GF-D8 (cell line): ENCODE results near the gene HCLS1.
"Not testable (repeated sequence)": the region's sequence is repeated elsewhere in the genome, so short reads cannot be mapped to it uniquely, and the experiment has no call there.

Source experiments
- DNase-seq: peaks from one replicate; lab custom pipeline; 2025; lab: John Stamatoyannopoulos, UW

Gene HCLS1

GRCh38 chr3:121660356-121661171 is at the start of gene HCLS1:
Gene HCLS1 (minus strand): TSS chr3:121660903. CDS start chr3:121658347, 2,556 bp downstream.
- peak; percentile 84 for DNase-seq

GRCh38 chr3:121710347-121710746 is 49.6 kb upstream of the HCLS1 start:
- DNase-seq: no peak

GRCh38 chr3:121707531-121708273 is 47.0 kb upstream of the HCLS1 start:
- no peak for DNase-seq

GRCh38 chr3:121705541-121705940 is 44.8 kb upstream of the HCLS1 start:
- no peak for DNase-seq

- no peak for DNase-seq
Observed at GRCh38 chr3:121703973-121704372, 43.3 kb upstream of the HCLS1 start.

GRCh38 chr3:121698901-121699300 is 38.2 kb upstream of the HCLS1 start:
- no peak for DNase-seq

- DNase-seq: no peak
Observed at GRCh38 chr3:121698476-121698875, 37.8 kb upstream of the HCLS1 start.

- DNase-seq: no peak
Observed at GRCh38 chr3:121696186-121696585, 35.5 kb upstream of the HCLS1 start.

GRCh38 chr3:121692010-121692699 is 31.5 kb upstream of the HCLS1 start:
- DNase-seq: no peak

GRCh38 chr3:121690777-121691405 is 30.2 kb upstream of the HCLS1 start:
- no peak for DNase-seq

GRCh38 chr3:121688747-121689146 is 28.0 kb upstream of the HCLS1 start:
- not testable (repeated sequence) for DNase-seq

GRCh38 chr3:121681792-121682191 is 21.1 kb upstream of the HCLS1 start:
- DNase-seq: no peak

GRCh38 chr3:121677141-121677540 is 16.4 kb upstream of the HCLS1 start:
- no peak for DNase-seq

- no peak for DNase-seq
Observed at GRCh38 chr3:121670676-121671075, 10.0 kb upstream of the HCLS1 start.

- DNase-seq: no peak
Observed at GRCh38 chr3:121667333-121667732, 6.6 kb upstream of the HCLS1 start.

GRCh38 chr3:121665488-121665887 is 4.8 kb upstream of the HCLS1 start:
- DNase-seq: no peak

- DNase-seq: no peak
Observed at GRCh38 chr3:121663171-121663847, 2.6 kb upstream of the HCLS1 start.

- no peak for DNase-seq
Observed at GRCh38 chr3:121662742-121663141, 2.0 kb upstream of the HCLS1 start.

- peak; percentile 1 for DNase-seq
Observed at GRCh38 chr3:121661376-121661775, 673 bp upstream of the HCLS1 start.

GRCh38 chr3:121659586-121659985 is 1.1 kb downstream of the HCLS1 start:
- no peak for DNase-seq

GRCh38 chr3:121658716-121659435 is 1.8 kb downstream of the HCLS1 start:
- DNase-seq: no peak
